ENCODE data around the gene ADAM12.

- TF ChIP-seq, protein P1, sequence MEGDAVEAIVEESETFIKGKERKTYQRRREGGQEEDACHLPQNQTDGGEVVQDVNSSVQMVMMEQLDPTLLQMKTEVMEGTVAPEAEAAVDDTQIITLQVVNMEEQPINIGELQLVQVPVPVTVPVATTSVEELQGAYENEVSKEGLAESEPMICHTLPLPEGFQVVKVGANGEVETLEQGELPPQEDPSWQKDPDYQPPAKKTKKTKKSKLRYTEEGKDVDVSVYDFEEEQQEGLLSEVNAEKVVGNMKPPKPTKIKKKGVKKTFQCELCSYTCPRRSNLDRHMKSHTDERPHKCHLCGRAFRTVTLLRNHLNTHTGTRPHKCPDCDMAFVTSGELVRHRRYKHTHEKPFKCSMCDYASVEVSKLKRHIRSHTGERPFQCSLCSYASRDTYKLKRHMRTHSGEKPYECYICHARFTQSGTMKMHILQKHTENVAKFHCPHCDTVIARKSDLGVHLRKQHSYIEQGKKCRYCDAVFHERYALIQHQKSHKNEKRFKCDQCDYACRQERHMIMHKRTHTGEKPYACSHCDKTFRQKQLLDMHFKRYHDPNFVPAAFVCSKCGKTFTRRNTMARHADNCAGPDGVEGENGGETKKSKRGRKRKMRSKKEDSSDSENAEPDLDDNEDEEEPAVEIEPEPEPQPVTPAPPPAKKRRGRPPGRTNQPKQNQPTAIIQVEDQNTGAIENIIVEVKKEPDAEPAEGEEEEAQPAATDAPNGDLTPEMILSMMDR (IDR thresholded peaks at IDR 0.05): no peak
- TF ChIP-seq POLR2A (IDR thresholded peaks at IDR 0.05): no peak
These were observed 313.3 kb downstream of the ADAM12 start for GRCh38 chr10:126075009-126075408.
